Measurements from ENCODE around the gene UHRF2.
A peak's percentile ranks its signal among the peaks of the same experiment; 100 is the strongest.
"Not testable (repeated sequence)": the region's sequence is repeated elsewhere in the genome, so short reads cannot be mapped to it uniquely, and the experiment has no call there.

Gene UHRF2

DNA sequence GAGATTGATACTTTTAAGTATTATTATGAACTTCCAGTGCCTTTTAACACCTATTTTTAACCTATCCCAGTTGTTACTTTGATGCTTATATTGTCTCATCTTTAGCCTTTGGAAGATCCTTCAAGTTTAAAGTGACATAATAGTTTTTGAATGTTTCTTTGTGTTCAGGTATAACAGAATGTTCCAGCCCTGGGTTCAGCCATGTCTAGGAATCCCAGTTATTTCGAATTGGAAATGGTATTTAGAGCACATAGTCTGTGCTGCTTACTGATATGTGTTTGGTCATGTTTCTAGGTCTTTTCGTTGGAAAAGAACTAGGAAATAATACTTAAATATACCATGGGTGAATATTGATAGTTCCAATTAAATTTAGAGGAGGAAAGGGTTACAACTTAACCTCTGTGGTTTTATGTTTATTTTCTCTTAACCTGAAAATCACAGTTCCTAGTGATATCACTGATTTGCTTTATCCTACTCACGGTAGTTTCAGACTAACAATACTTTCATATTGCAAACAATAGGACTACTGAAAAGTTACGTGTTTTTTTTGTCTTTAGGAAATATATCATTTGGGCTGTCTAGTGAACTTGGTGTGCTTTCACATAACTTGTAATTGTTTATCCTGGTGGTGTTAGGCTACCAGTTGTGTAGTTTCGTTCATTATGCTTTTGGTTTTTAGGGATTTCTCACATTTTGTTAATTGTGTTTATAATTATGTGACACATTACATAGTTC lies 37.8 kb downstream of the UHRF2 start:
- Mint-ChIP-seq H3K27me3 (no peaks in the 10 kb centered on the region), H3K27ac (no peak overlapping the region), H3K9me3 (no peaks in the 10 kb centered on the region), H3K4me3 (no peak overlapping the region), H3K4me1 (peaks cover 60% of the 10 kb centered on the region)
- ATAC-seq: no peak
- no peak for DNase-seq

DNA sequence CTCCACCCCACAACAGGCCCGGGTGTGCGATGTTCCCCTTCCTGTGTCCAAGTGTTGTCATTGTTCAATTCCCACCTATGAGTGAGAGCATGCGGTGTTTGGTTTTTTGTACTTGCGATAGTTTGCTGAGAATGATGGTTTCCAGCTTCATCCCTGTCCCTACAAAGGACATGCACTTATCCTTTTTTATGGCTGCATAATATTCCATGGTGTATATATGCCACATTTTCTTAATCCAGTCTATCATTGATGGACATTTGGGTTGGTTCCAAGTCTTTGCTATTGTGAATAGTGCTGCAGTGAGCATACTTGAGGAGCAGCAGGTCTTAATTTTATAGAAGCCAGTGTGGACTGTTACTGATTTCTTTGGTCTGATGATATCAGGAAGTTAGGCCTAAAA lies 42.3 kb downstream of the UHRF2 start:
- ATAC-seq, H3K4me3 Mint-ChIP-seq, H3K27me3 Mint-ChIP-seq, DNase-seq, H3K9me3 Mint-ChIP-seq, H3K27ac Mint-ChIP-seq: not testable (repeated sequence)
- H3K4me1 Mint-ChIP-seq: peaks cover 33% of the 10 kb centered on the region

DNA sequence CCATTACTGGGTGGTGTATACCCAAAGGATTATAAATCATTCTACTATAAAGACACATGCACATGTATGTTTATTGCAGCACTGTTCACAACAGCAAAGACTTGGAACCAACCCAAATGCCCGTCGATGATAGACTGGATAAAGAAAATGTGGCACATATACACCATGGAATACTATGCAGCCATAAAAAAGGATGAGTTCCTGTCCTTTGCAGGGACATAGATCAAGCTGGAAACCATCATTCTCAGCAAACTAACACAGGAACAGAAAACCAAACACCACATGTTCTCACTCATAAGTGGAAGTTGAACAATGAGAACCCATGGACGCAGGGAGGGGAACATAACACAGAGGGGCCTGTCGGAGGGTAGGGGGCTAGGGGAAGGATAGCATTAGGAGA lies 45.7 kb downstream of the UHRF2 start:
- peak overlapping the region in 1 of 2 donors; percentile 13 for H3K27ac Mint-ChIP-seq
- not testable (repeated sequence) for H3K4me3 Mint-ChIP-seq, DNase-seq, H3K27me3 Mint-ChIP-seq, ATAC-seq, H3K9me3 Mint-ChIP-seq
- peaks cover 14% of the 10 kb centered on the region for H3K4me1 Mint-ChIP-seq

DNA sequence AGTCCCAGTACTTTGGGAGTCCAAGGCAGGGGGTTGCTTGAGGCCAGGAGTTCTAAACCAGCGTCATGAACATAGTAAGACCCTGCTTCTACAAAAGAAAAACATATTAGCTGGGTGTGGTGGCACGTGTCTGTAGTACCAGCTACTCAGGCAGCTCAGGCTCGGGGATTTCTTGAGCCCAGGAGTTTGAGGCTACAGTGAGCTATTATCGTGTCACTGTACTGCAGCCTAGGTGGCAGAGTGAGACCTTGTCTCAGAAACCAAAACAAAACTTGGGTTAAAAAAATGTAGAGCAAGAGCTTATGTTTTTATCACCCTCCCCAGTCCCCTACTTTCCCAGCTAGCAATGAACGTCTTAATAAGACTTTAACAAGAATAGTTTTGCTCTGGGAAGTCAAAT lies 46.7 kb downstream of the UHRF2 start:
- no peak for ATAC-seq
- peaks cover 14% of the 10 kb centered on the region for H3K4me1 Mint-ChIP-seq
- H3K27me3 Mint-ChIP-seq: no peaks in the 10 kb centered on the region
- no peak overlapping the region for H3K4me3 Mint-ChIP-seq
- no peak overlapping the region for H3K27ac Mint-ChIP-seq
- DNase-seq: no peak
- peaks cover 6 to 8% of the 10 kb centered on the region in 2 donors for H3K9me3 Mint-ChIP-seq

DNA sequence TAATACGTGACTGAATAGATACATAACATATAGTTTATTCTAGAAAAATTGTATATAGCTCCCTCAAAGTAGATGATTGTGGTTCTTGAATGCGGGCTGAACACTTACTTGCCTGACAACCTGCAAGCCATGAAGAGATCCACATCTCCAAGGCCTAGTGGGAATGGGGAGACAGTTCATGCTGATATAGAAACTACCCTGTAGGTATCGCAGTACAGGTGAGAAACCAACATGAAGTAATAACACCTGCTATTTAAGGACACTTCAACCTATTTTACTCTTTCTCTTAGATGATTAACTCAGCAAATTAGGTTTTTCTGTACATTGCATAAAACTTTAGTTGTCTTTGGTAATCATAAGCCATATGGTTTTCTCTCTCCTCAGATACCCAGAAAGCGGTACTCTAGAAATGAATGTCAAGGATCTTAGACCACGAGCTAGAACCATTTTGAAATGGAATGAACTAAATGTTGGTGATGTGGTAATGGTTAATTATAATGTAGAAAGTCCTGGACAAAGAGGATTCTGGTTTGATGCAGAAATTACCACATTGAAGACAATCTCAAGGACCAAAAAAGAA lies 47.3 kb downstream of the UHRF2 start:
- ATAC-seq (no peak), DNase-seq (no peak)
- Mint-ChIP-seq H3K4me3 (no peak overlapping the region), H3K27ac (no peak overlapping the region), H3K4me1 (peaks cover 14% of the 10 kb centered on the region), H3K9me3 (peaks cover 6 to 8% of the 10 kb centered on the region in 2 donors), H3K27me3 (no peaks in the 10 kb centered on the region)

DNA sequence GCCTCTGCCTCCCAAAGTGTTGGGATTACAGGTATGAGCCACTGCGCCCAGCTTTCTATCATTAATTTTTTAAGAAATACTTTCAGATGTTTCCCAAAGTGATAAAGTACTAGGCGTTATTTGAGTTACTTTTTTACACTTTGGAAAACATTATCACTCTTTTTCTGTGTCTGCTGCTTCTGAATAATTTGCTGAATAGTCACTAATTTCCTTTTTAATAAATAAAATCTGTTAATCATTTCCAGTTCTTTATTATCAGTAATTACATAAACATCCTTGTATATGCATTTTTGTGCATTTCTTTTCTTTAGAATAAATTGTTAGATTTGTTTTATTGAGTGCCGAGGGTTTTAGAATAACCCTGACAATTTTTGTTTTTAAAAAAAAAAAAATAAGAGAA lies 48.6 kb downstream of the UHRF2 start:
- Mint-ChIP-seq H3K9me3 (peaks cover 6 to 8% of the 10 kb centered on the region in 2 donors), H3K4me3 (no peak overlapping the region), H3K27me3 (no peaks in the 10 kb centered on the region), H3K4me1 (peaks cover 14% of the 10 kb centered on the region), H3K27ac (no peak overlapping the region)
- ATAC-seq (no peak), DNase-seq (no peak)

DNA sequence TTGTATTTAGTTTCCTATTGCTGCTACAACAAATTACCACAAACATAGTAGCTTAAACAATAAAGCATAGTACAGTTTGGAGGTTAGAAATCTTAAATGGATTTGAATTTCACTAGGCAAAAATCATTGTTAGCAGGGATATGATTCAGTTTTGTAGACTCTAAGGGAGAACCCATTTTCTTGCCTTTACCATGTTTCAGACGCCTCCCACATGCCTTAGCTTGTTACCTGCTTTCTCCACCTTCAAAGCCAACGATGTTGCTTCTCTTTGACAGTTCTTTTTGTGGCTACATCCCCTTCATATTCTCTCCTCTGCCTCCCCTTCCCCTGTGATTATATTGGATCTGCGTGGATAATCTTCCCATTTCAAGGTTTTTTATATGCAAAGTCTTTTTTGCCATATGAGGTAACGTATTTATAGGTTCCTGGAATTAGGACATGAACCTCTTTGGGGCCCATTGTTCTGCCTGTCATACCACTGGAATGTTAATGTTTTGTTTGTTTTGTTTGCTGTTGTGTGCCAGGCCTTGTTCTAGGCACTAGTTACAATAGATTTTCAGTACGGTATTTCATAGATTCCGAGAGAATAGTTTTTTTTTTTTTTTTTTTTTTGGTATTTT lies 54.1 kb downstream of the UHRF2 start:
- no peaks in the 10 kb centered on the region for H3K9me3 Mint-ChIP-seq
- H3K4me3 Mint-ChIP-seq: no peak overlapping the region
- H3K27me3 Mint-ChIP-seq: no peaks in the 10 kb centered on the region
- H3K27ac Mint-ChIP-seq: no peak overlapping the region
- no peaks in the 10 kb centered on the region for H3K4me1 Mint-ChIP-seq
- DNase-seq (no peak), ATAC-seq (no peak)

DNA sequence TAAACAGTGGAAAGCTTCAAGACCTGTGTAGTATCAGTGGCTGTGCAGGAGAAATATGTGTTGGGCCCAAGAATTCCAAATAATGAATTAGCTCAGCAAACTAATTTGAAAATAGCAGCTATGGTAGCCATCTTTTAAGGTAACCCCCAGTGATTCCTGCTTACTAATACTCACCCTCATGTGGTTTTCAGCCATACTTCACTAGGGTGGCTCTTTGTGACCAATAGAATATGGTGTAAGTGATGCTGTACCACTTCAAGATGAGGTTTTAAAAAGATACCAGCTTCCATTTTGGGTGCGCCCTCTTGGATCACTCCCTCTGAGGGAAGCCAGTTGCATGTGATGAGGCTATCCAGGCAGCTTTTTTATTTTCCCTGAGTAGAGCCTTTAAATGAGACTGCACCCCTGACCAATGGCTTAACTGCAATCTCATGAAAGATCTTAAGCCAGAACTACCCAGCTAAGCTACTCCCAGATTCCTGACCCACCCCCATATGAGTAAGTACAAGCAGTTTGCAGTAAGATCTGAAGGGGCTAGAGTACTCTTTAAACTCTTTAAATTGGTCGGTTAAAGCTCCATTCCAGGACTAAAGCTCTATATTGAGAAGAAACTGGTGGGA lies 58.3 kb downstream of the UHRF2 start:
- peak; percentile 43 for ATAC-seq
- Mint-ChIP-seq H3K4me1 (no peaks in the 10 kb centered on the region), H3K27ac (no peak overlapping the region), H3K4me3 (no peak overlapping the region), H3K9me3 (no peaks in the 10 kb centered on the region), H3K27me3 (no peaks in the 10 kb centered on the region)
- DNase-seq: no peak

DNA sequence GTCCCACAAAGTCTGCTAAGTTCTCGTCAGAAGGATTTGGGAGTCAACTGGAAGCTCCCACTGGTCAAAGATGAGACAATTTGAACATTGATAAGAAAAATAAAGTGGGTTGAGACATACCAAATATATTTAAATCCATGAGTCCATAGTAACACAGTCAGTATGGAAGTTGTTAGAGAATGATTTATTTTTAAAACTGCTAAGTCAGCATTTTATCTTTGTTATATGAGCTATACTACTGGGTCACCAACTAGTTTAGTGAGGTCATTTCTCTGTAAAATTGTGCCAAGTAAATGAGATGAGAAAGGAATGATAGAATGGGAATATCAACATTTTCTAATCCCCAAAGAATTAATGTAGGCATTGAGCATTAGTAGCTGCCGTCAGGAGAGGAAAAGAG lies 60.2 kb downstream of the UHRF2 start:
- no peak for ATAC-seq
- no peak overlapping the region for H3K4me3 Mint-ChIP-seq
- no peak overlapping the region for H3K27ac Mint-ChIP-seq

DNA sequence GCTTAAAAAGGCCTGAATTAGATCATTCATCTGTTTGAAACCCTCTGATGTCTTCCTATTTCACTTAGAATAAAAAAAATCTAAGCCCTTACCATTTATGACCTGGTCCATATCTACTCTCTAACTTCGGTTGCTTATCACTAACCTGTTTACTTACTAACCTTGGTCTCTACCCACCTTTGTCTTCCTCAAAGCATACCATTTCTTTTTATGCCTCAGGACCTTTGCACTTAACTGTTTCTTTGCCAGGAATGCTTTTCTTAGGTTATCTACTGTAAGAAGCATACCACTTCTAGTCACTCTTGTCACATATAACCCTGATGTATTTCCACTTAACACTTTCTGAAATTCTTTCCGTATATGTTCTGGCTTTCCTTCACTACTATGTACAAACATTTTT lies 67.0 kb downstream of the UHRF2 start:
- Mint-ChIP-seq H3K4me3 (no peak overlapping the region), H3K27me3 (no peaks in the 10 kb centered on the region), H3K9me3 (no peaks in the 10 kb centered on the region), H3K27ac (no peak overlapping the region), H3K4me1 (no peaks in the 10 kb centered on the region)
- DNase-seq (no peak), ATAC-seq (no peak)

More for the DNA sequence above, 60.2 kb downstream of the UHRF2 start:
- Mint-ChIP-seq H3K9me3 (no peaks in the 10 kb centered on the region), H3K27me3 (no peaks in the 10 kb centered on the region), H3K4me1 (no peaks in the 10 kb centered on the region)
- DNase-seq: no peak

DNA sequence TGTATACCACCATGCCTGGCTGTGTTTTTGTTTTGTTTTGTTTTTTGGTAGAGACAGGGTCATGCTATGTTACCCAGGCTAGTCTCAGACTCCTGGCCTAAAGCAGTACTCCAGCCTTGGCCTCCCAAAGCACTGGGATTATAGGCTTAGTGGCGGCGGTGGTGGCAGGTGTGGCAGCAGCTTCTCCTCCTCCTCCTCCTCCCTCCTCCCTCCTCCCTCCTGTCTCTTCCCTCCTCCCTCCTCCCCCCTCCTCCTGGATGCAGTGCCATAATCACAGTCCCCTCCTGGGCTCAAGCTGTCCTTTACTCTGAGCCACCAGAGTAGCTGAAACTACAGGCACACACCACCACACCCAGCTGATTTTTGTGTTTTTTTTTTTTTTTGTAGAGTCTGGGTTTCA lies 71.2 kb downstream of the UHRF2 start:
- Mint-ChIP-seq H3K9me3 (no peaks in the 10 kb centered on the region), H3K27me3 (no peaks in the 10 kb centered on the region), H3K4me3 (no peak overlapping the region), H3K4me1 (no peaks in the 10 kb centered on the region), H3K27ac (peak overlapping the region in 1 of 2 donors; percentile 20)
- ATAC-seq: no peak
- no peak for DNase-seq

DNA sequence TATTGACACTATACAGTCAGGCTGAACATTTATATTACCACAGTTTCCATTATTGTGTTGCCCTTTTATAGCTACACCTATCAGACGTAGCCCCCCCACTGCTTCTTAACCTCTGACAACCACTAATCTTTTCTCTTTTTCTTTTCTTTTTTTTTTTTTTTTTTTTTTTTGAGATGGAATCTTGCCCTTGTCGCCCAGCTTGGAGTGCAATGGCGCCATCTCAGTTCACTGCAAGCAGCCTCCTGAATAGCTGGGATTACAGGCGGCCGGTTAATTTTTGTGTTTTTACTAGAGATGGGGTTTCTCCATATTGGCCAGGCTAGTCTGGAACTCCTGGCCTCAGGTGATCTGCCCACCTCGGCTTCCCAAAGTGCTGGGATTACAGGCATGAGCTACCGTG lies 75.4 kb downstream of the UHRF2 start:
- no peak for DNase-seq
- Mint-ChIP-seq H3K9me3 (no peaks in the 10 kb centered on the region), H3K4me3 (no peak overlapping the region), H3K27ac (peak overlapping the region in 1 of 2 donors; percentile 67), H3K27me3 (no peaks in the 10 kb centered on the region), H3K4me1 (peaks cover 6% of the 10 kb centered on the region)
- no peak for ATAC-seq

DNA sequence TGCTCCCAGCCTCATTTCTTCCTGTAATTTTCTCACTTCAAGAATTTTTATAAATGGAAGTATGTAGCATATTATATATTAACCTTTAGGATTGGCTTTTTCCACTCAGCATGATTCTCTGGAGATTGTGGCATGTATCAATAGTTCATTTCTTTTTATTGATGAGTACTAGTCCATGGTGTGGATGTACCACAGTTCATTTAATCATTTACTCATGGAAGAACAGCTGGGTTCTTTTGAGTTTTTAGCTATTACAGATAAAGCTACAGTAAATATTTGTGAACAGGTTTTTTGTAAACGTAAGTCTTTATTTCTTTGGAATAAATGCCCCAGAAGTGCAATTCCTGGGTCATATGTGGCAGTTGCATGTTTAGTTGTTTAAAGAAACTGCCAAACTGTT lies 76.1 kb downstream of the UHRF2 start:
- no peaks in the 10 kb centered on the region for H3K27me3 Mint-ChIP-seq
- peaks cover 6% of the 10 kb centered on the region for H3K4me1 Mint-ChIP-seq
- no peaks in the 10 kb centered on the region for H3K9me3 Mint-ChIP-seq
- H3K27ac Mint-ChIP-seq: no peak overlapping the region
- DNase-seq (no peak), ATAC-seq (no peak)
- no peak overlapping the region for H3K4me3 Mint-ChIP-seq

DNA sequence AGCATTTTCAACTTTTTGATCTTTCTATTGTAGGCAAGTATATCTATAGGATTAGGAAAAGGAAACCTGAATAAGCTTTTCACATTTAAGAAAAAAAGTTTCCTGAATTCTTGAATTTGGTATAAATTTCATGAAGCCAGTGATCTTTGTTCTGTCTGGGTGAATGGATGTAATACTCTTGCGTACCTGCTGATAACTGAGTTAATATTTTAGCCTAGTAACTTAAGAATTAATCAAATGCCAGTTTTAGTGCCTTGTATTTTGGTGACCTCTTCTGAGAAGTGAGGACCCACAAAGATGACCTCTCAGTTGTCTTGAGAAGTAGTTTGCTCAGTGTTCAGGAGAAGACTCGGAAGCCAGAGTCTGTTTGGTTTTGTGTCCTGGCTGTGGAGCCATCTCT lies 77.9 kb downstream of the UHRF2 start:
- ATAC-seq: no peak
- no peak for DNase-seq
- peaks cover 6% of the 10 kb centered on the region for H3K4me1 Mint-ChIP-seq
- H3K27me3 Mint-ChIP-seq: no peaks in the 10 kb centered on the region
- no peak overlapping the region for H3K4me3 Mint-ChIP-seq
- H3K27ac Mint-ChIP-seq: no peak overlapping the region
- no peaks in the 10 kb centered on the region for H3K9me3 Mint-ChIP-seq

DNA sequence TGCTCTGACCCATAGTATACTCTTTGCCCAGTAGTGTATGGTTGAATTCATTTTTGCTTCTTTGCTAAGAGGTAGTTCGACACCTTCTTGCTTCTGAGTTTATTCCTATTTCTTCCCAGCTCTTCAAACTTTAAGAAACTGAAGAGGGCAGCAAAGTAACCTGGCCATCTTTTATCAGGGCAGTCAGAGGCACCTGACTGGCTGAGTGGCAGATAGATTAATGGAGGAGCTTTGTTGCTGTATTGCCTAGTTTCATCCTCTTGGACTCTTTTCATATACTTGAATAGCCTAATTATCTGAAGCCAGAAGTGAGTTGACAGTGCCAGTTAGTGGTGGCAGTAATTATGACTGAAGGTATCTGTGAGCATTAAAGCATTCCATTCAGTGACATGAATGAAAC lies 82.5 kb downstream of the UHRF2 start:
- ATAC-seq (no peak), DNase-seq (no peak)
- Mint-ChIP-seq H3K4me3 (no peak overlapping the region), H3K9me3 (no peaks in the 10 kb centered on the region), H3K27ac (no peak overlapping the region), H3K4me1 (peaks cover 6% of the 10 kb centered on the region), H3K27me3 (no peaks in the 10 kb centered on the region)

DNA sequence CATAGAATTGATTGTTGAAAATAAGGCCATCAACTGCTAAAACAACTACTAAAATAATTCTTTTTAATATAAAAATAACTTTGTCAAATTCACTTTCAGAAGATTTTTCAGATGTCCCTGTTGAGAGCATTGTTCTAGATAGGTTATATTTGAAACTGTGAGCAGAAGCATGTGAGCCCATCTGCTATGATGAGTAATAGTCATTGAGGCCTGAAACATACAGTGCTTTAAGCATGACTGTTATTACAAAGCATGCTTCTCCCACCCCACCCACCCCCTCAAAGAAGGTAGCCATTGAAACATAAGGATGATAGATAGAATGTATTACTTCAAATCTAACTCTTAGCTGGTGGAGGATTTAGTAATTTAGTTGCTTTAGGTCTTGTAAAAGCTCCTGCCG lies 86.0 kb downstream of the UHRF2 start:
- no peak for DNase-seq
- Mint-ChIP-seq H3K4me3 (no peak overlapping the region), H3K4me1 (no peaks in the 10 kb centered on the region), H3K9me3 (no peaks in the 10 kb centered on the region), H3K27ac (no peak overlapping the region), H3K27me3 (no peaks in the 10 kb centered on the region)
- no peak for ATAC-seq
